Renal cortex interstitium (tissue), 11 donors: Measurements from ENCODE around the gene LIFR. TPM values are rescaled to one million over a fixed set of nuclear protein-coding genes. Genes with fewer than 3 reads are reported as not detected.
"Not testable (repeated sequence)": the region's sequence is repeated elsewhere in the genome, so short reads cannot be mapped to it uniquely, and the experiment has no call there.

Experiments used
- DNase-seq, 11 donors: peaks; one replicate each; pipeline ENCODE4 v3.0.0-alpha.2; 2013; ENCODE audit warnings: low read depth in 9 of 11, low spot score in 4 of 11; ENCODE audit errors: extremely low read depth in 1 of 11
- polyA plus RNA-seq, 3 donors: library from polyadenylated mRNA; unstranded; fragments of 120-200 nt; gene quantifications; one replicate each; pipeline ENCODE4 v1.2.1, GENCODE V29; 2013; ENCODE audit not compliant: insufficient read length in 3 of 3

The LIFR gene
- polyA plus RNA-seq, 3 donors: 74.6 to 96.9 (median 82.8) TPM

DNA sequence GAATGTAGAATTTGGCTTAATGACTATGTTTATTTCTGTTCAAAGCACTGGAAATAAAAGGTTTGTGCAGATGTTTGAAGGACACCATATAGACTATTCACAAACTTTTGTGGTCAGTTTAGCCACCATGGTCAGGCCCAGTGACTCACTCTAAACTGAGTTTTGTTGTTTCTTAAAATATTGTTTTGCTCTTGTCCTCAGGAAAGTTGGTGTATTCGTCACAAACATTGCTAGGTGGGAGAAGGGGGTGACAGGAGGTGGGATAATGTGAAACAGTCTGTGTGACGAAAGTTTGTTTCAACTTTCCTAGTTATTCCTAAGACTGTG, 35.0 kb upstream of the LIFR start:
- no peak for DNase-seq

DNA sequence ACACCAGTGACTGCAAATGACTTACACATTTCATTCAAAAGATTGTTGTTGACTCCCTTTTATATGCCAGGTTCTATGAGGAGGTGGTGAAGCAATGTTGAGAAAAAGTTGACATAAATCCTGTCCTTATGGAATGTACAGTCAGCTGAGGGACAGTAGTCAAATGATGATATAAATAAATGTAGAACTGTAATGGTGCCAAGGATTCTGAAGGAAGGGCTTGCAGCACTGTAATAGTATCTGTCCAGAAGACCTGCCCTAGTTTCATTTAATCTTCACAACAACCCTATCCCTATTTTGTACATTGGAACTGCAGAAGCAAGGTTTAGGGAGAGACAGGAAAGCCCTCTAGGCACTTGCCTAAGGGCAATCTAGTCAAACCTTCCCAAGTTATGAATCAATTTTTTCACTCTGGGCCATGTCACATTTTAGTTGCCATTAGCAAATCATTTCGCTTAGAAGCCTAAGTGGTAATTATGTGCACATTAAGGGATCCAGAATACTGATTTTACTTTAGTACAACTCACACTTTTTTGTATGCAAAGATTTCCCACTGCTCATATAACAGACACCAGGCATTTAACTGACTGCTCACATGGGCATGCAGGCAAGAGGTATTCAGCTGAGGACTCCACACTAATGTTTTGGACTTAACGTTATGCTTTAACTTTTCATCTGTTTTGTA, 34.5 kb upstream of the LIFR start:
- no peak for DNase-seq

DNA sequence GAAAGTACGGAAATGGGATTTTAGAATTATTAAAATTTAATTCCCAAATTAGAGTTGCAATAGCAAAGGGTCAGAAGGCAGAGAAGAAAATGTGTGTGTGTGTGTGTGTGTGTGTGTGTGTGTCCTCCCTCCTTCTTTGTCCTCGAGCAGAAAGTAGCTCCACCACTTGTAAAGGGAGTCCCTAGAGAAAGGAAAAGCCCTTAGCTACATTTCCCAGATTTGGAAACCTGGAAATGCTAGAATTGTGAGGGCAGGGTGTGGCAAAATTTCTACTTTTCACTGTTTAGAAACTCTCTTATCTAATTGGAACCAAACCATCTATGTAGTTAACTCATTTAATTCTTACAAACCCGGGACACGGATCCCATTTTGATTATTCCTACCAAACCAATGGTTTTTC, 33.2 kb upstream of the LIFR start:
- no peak for DNase-seq

DNA sequence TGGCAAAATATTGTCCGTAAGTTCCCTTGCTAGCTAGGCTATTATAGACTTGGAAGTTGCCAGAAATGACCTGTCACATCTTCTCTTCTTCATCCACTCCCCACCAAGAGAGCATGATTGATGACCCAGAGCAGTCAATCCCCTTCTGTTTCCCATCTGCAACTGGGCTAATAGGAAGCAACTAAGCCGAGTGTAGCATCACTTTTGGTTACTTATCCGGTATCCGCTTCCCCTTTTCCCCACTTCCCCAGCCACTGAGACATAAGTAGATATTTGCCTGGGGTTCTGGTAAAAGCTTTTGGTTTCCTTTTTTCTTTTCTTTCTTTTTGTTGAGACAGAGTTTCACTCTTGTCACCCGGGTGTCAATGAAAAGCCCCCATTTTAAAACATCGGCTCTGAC, 29.4 kb upstream of the LIFR start:
- DNase-seq: no peak

DNA sequence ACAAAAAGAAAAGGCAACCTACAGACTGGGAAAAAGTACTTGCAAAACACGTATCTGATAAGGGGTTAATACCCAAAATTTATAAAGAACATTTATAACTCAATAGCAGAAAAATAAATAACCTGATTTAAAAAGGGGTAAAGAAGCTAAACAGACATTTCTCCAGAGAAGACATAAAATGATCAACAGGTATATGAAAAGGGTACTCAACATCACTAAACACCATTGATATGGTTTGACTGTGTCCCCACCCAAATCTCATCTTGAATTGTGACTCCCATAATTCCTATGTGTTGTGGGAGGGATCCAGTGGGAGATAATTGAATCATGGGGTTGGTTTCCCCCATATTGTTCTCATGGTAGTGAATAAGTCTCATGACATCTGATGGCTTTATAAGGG, 27.1 kb upstream of the LIFR start:
- DNase-seq: no peak

DNA sequence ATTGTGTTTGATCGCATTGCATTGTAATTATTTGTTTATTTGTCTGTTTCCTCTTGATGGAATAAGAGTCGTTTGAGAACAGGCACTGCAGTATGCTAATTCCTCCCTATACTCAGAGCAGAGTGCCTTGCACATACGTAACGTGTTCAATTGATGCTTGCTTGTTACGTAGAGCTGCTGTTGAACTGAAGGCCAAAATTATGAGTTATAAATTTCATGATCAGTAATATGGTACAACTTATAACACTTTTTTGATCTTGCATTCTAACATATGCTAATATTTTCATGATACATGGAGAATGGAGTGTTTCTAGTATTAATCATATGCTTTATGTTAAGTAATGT, 26.5 kb upstream of the LIFR start:
- no peak for DNase-seq

DNA sequence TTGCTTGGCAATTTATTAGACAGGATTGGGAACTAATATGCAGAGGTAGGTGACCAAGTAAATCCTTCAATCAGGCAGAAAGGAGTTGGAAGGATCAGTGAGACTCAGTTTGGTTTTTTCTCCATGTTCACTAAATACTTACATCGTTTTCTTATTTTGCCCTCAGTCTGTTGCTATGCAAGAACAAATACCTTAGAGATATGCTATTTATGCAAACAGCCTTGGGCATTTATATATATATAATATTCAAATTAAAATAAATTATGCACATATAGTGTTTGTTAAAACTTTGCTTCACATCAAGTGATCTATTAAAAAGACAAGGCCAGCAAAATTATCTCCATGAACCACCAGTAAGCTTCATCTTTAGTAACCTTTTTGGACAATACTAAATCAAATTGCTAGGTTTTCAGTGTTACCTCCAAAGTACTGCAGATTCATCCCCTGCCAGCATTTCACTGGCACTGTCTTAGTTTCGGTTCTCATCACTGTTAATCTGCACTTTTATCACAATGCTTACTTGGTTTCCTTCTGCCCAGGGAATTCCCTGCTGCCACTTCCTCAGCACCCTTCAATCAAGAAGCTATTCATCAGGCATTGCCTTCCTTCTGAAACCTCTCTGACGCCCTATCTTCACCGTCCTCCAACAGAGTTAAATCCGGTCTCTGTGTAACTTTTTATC, 26.0 kb upstream of the LIFR start:
- DNase-seq: no peak

DNA sequence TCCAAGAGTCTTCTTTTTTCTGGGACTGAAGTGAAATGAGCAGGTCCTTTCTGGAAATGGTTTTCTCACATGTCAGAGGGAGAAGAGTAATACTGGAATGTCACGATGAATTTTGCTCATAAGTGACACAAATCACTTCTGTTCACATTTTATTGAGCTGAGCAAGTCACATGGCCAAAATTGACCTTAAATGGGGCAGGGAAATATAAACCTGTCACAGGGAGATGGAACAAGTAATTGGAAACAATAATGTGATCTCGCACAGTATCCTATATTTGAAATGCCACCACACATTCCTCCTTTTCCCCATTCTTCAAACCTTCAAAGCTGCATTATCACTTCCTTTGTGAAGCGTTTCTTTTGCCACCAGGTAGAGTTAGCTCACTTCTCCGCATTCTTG, 25.2 kb upstream of the LIFR start:
- DNase-seq: no peak

DNA sequence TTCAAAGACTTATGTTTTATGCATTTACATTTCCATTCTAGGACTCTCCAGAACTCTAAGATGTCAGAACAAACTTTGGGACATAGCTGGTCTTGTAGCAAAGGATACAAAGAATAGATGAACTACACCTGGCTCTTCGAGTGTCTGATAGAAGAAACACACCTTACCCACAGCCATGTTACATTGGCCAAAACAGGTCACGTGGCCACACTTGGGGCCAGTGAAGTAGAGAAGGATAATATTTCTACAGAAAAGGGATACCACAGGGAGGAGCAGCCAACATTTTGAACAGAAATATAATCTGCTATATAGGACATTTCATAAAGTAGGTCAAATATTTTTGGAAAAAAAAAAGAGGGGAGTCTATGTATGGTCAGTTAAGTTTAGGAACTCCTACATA, 22.7 kb upstream of the LIFR start:
- no peak for DNase-seq

DNA sequence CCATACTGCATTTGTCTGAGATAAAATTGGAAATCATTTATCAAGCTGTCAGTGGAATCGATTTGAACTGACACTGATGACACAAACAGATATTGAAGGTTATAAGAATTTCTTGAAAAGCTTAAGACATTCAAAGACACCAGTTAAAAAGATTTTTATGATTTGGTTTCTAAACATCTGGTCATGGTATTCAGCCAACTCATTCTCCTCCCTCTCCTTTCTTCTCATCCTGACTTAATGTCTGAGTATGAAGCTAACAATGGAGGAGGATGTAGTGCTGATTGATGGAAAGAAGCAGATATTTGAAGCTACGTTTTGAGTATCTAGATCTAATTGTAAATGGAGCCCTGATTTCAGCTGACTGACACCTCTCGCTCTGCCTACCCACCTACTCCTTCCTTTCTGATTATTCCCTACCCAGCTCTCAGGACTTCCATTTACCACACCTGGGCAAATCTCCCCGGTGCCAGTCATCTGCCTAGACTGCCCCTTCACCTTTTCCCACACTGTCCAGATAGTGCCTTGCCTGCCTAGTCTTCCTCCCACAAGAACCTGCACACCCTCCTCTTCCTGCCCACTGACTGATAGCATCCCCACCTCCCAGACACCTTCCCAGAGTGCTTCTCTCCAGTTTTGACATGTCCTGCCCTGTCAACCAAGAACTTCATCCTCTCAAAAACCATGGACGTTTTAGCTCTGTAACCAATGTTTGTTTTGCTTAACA, 20.7 kb upstream of the LIFR start:
- DNase-seq: no peak

DNA sequence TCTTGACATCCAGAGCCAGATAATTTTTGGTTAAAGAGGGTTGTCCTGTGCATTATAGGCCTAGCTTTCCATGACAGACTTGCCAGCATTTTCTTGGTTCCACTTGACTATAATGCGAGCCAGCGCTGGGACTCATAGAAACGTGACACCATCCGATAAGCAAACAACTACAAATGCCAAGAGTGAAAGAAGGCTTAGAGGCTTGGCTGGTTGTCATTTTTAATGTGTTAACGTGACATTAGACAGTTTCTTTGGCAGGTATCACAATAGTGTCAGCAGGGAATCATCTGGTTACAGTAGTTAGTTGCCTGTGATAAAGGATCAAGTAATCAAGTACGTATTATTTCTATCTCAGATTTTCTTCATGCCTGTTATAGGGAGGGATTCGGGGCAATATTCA, 20.0 kb upstream of the LIFR start:
- peak in 1 of 11 donors; percentile 25 for DNase-seq

DNA sequence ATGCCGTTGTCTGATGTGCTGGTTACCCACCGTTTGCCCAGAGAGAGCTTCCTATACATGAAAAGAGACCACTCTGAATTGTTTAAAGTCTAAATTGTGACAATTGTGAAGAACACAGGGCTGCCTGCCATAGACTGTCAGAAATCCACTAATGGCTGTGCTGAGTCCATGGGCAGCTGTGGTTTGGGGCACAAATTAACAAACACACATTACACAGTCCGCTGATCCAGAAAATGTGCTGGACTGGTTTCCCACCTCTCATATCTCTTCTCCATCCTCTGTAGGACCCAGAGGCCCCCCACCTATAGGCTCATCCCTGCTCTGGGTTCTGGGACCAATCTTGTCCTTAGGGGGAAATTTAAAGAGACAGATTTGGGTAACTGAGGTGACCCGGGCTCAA, 19.0 kb upstream of the LIFR start:
- no peak for DNase-seq

DNA sequence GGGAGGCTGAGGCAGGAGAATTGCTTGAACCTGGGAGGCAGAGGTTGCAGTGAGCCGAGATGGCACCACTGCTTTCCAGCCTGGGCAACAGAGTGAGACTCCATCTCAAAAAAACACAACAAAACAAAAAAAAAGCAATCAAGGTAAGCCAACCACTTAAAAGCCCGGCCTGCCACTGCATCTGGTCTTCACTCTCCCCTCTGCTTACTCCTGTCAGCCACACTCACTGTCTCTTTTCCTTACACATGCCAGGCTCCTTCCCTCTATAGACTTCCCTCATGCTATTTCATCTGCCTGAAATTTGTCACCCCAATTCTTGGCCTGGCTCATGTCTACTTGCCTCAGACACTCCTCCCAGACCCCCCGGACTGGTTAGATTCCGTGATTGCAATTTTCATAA, 17.6 kb upstream of the LIFR start:
- DNase-seq: no peak

DNA sequence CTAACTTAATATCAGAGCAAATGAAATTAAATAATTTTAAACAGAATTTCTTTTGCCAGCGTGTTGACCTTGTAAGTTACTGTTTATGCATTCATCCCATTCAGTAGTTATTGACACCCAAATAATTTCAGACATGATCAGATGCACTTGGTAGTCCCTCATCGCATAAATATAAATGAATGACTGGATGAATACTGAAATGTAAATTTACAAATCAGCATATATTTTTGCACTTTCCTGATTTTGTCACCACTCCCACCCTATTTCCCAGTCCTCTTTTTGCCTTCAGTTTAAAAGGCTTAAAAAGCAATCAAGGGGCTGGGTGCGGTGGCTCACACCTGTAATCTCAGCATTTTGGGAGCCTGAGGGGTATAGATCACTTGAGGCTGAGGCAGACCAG, 17.1 kb upstream of the LIFR start:
- DNase-seq: no peak

DNA sequence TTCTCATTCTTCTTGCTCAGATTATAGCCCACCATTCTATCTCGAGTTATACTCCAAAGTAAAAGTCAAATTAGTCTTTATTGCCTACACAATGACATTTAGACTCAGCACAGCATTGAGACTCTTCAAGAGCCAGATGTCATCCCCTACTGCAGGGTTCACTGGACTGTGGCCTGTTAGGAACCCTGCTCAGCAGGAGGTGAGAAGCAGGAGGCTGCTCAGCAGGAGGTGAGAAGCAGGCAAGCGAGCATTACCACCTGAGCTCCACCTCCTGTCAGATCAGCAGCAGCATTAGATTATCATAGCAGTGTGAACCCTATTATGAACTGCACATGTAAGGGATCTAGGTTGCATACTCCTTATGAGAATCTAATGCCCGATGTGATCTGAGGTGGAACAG, 12.7 kb upstream of the LIFR start:
- no peak for DNase-seq

DNA sequence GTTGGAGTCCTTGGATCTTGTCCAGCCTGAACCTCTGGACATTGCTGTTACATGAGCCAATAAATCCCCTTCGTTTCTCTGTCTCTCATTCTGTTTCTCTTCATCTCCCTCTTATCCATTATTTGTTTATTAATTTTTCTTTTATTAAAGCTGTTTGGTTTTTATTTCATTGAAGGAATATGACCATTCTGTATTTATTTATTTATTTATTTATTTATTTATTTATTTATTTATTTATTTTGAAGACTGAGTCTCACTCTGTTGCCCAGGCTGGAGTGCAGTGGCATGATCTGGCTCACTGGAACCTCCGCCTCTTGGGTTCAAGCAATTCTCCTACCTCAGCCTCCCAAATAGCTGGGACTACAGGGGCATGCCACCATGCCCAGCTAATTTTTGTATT, 10.9 kb upstream of the LIFR start:
- DNase-seq: not testable (repeated sequence)

DNA sequence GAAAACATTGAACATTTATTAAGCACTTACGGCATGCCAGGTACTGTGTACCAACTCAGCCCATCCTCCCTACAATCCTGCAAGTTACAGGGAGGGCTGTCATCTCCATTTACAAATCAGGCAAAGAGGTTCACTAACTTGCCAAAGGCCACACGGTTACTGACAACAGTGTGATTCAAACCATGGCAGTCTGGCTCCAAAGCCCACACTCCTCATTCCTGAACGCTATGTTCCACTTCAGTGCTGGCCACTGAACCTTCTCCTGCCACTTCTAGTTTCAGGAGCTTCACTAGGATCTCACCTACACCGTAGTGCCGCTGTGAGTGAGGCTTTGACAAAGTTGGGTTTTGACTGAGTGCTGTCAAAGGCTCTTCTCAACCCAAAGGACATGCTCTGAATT, 7.2 kb upstream of the LIFR start:
- DNase-seq: peak in 2 of 11 donors; percentile 34 to 43

DNA sequence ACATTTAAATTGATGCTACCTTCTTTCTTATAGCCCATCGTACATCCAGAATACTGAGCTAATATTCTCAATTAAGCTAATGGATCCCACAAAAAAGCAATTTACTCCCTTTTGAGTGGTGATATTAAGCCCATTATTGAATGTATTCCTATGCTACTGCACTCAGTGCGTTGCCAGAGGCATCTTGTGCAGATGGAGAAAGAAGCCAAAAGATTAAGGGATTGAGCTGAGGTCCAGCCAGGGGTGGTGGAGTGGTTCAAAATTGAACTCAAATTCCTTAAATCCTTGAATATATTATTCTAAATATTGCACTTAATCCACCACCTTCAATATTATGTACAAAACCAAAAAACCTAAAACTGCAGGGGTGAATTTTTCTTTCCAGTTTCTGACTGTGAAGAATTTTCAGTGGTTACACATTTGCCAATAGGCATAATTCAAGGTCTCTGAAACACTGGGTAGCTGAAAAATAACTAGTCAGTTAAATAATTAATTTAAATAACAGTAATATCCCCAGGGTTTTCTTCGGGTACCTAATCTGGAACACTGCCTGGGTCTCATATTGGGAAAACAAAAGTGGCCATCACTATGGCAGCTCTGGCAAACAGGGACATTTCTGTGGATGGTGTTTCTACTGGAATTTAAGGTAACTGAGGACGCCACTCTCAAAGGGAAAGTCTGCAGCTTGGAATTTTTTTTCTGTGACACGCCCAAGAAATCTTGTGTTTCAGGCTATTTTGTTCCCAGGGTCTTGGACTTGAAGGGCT, 6.2 kb upstream of the LIFR start:
- DNase-seq: no peak

DNA sequence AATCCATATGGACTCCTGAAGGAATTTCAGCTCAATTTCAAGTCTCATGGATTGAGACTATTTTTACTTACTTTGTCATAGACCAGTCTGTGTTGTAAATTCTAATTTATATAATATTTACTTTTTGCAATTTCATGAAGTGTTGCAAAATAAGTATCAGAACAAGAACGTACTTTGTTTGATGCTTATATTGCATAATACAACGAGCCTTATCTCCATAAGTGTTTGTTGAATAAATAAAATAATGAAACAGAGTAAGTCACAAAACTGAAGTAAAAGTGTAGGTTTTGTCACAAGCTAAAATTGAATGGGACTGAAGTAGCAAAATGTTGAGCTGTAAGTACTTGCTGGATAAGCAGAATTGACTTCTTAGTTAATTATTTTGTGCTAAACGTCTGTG, 3.0 kb upstream of the LIFR start:
- no peak for DNase-seq

DNA sequence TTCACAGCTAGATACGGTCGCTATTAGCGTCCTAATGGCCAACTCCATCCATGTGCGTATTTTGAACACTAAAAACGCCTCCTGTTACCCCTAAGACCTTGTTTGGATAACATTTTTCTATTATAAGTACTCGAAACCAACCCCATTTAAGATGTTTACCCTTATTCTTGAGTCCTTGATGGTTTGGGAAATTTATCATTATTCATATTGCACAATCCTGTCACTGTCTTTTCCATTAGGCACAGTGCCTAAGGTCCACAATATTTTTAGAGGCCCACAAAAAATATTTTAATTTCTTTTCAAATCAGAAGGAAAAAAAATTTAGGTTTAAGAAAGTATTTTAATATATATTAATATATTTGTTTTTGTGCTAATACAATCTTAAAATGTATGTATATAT, 1.3 kb upstream of the LIFR start:
- DNase-seq: no peak
